Measurements from ENCODE around the gene MTRF1L. TPM values are rescaled to one million over a fixed set of nuclear protein-coding genes. Genes with fewer than 3 reads are reported as not detected.
A peak's percentile ranks its signal among the peaks of the same experiment; 100 is the strongest.

Gene MTRF1L
- total RNA-seq, 2 experiments from 2014 or later = 15.7 to 17.5 TPM

DNA sequence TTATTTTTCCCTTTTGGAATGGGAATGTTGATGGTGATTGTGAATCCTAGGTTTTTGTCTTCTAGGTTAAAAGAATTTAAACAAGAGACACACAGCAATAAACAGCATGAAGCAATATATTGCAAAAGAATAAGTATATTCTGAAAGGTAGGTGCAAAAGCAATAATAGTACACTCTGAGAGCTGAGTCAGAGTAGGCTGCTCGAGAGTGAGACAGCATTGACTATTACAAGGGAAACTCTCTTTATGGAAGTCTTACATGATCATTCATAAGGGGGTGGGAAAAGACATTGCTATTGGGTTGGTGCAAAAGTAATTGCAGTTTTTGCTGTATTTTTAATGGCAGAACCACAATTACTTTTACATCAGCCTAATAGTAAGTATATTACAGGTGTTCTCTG lies 44.7 kb downstream of the MTRF1L start:
- ChIA-PET POLR2A (no interaction called here), CTCF (no interaction called here)
- H3K27ac Mint-ChIP-seq = no peak overlapping the region
- H3K4me3 Mint-ChIP-seq = no peak overlapping the region
- no peaks in the 10 kb centered on the region for H3K4me1 Mint-ChIP-seq (ENCODE audit: low read depth)
- DNase-seq (no peak), ATAC-seq (no peak)
- peaks cover 9% of the 10 kb centered on the region for H3K27me3 Mint-ChIP-seq
- no peaks in the 10 kb centered on the region for H3K9me3 Mint-ChIP-seq
- no peaks in the 10 kb centered on the region for H3K36me3 Mint-ChIP-seq (ENCODE audit: low read depth)
- TF ChIP-seq, protein P1, sequence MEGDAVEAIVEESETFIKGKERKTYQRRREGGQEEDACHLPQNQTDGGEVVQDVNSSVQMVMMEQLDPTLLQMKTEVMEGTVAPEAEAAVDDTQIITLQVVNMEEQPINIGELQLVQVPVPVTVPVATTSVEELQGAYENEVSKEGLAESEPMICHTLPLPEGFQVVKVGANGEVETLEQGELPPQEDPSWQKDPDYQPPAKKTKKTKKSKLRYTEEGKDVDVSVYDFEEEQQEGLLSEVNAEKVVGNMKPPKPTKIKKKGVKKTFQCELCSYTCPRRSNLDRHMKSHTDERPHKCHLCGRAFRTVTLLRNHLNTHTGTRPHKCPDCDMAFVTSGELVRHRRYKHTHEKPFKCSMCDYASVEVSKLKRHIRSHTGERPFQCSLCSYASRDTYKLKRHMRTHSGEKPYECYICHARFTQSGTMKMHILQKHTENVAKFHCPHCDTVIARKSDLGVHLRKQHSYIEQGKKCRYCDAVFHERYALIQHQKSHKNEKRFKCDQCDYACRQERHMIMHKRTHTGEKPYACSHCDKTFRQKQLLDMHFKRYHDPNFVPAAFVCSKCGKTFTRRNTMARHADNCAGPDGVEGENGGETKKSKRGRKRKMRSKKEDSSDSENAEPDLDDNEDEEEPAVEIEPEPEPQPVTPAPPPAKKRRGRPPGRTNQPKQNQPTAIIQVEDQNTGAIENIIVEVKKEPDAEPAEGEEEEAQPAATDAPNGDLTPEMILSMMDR (IDR thresholded peaks at IDR 0.05) = no peak
- intact Hi-C loops (cut with micrococcal nuclease) = no loop called here

DNA sequence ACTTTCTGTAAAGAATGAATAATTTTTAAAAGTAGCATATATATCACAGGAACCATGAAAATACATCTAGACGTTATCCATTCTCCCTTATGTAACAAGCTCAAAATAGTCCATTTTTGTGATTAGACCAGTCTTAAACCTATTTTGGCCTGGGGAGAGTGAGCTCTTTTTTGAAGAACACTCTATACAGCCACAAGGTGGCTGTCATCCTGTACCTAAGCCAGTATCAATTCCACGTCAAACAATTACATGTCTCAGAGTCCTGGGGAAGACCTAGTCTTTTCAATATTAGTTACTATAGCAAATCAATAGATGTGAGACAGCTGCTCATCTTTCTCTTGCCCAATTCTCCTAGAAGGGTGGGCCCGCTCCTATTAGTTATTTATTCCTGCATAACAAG lies 48.1 kb downstream of the MTRF1L start:
- Mint-ChIP-seq H3K27ac (no peak overlapping the region), H3K4me1 (ENCODE audit: low read depth) (peaks cover 6% of the 10 kb centered on the region), H3K9me3 (no peaks in the 10 kb centered on the region), H3K27me3 (peaks cover 7% of the 10 kb centered on the region), H3K4me3 (no peak overlapping the region), H3K36me3 (ENCODE audit: low read depth) (no peaks in the 10 kb centered on the region)
- DNase-seq (no peak), ATAC-seq (no peak)
- intact Hi-C loops (cut with micrococcal nuclease) = loop anchor here (5.0 kb wide), 1 partner anchor 68 kb away; no protein-coding TSS in a partner anchor
- ChIA-PET CTCF (interaction anchor here (0.7 to 2.1 kb wide), 8 partner anchors 12 to 90 kb away, joined by 3 to 12 read pairs (median 4); no protein-coding TSS in a partner anchor), POLR2A (no interaction called here)
- TF ChIP-seq, protein P1 (IDR thresholded peaks at IDR 0.05) = no peak

DNA sequence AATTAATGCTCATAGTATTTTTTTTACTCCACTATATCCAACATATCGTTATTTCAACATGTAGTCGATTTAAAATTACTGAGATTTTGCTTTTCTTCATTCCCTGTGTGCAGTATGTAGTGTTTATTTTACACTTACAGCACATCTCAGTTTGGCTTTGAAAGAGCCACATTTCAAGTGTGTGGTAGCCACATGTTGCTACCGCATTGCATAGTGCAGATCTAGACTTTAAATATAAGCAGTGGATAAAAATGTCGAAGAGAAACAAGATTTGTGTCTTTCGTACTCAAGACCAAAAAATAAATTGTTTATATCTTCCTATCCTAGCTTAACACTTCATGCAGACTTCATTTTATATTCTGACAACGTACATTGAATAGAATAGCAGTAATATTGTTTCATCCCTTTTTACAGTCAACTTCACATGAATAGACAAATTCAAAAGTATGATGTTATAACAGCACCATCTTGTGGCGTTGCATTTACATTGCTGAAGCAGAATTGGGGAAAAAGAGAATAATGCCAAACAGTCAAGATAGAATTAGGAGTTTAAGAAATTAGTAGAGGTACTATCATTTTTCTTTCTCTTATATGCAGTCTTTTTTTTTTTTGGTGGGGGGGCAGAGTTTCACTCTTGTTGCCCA lies 49.5 kb downstream of the MTRF1L start:
- peaks cover 11% of the 10 kb centered on the region for H3K27me3 Mint-ChIP-seq
- no peak overlapping the region for H3K4me3 Mint-ChIP-seq
- ChIA-PET CTCF (interaction anchor here (1.1 to 2.1 kb wide), 2 partner anchors 11 to 88 kb away, joined by 4 to 12 read pairs; no protein-coding TSS in a partner anchor), POLR2A (no interaction called here)
- no peak overlapping the region for H3K27ac Mint-ChIP-seq
- peaks cover 9% of the 10 kb centered on the region for H3K4me1 Mint-ChIP-seq (ENCODE audit: low read depth)
- intact Hi-C loops (cut with micrococcal nuclease) = loop anchor here (5.0 kb wide), 1 partner anchor 69 kb away; no protein-coding TSS in a partner anchor
- H3K36me3 Mint-ChIP-seq (ENCODE audit: low read depth) = no peaks in the 10 kb centered on the region
- no peak for DNase-seq
- TF ChIP-seq, protein P1 (IDR thresholded peaks at IDR 0.05) = peak; percentile 62
- H3K9me3 Mint-ChIP-seq = no peaks in the 10 kb centered on the region
- no peak for ATAC-seq

DNA sequence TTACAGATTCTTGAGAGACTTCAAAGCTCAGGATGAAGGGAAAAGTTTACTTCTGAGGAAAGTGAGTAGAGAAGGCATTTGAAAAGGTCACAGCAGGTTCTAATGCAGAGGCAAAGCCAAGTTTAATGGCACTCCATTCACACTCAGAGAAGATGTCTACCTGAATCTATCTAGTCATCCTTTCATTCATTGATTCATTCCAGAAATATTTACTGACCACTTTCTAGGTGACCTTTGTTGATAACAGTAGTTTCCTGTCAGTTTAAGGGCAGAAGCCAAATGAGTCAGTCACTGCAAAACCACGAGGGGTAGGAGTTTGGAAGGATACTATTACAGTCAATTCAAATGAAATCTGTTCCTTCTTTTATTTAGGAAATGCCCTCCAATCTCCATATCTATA lies 50.5 kb downstream of the MTRF1L start:
- no peaks in the 10 kb centered on the region for H3K36me3 Mint-ChIP-seq (ENCODE audit: low read depth)
- no peak overlapping the region for H3K27ac Mint-ChIP-seq
- H3K27me3 Mint-ChIP-seq = peaks cover 16% of the 10 kb centered on the region
- peaks cover 12% of the 10 kb centered on the region for H3K4me1 Mint-ChIP-seq (ENCODE audit: low read depth)
- H3K9me3 Mint-ChIP-seq = no peaks in the 10 kb centered on the region
- H3K4me3 Mint-ChIP-seq = no peak overlapping the region
- intact Hi-C loops (cut with micrococcal nuclease) = loop anchor here (5.0 kb wide), 1 partner anchor 70 kb away; no protein-coding TSS in a partner anchor
- ATAC-seq (peak; percentile 70), DNase-seq (peak; percentile 12)
- ChIA-PET CTCF (no interaction called here), POLR2A (no interaction called here)
- TF ChIP-seq, protein P1 (IDR thresholded peaks at IDR 0.05) = no peak

DNA sequence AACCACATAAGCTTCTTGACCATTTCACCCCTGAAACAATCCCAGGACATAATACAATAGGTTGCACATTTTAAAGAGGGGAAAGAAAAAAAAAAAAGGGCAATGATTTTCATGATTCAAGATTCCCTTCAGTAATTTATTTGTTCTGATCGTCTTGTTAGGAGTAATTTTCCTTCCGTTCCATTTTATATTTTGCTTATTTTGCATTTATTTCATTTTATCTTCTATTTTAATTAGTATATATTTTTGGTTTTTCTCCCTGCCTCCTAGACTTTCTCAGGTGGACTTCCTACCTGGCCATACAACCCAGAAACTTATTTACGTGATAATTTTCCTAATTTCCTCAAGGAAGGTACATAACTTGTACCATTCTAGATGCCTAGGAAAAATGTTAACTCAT lies 52.3 kb downstream of the MTRF1L start:
- intact Hi-C loops (cut with micrococcal nuclease) = loop anchor here (5.0 kb wide), 1 partner anchor 72 kb away; no protein-coding TSS in a partner anchor

More for the DNA sequence above, 52.3 kb downstream of the MTRF1L start:
- no peaks in the 10 kb centered on the region for H3K36me3 Mint-ChIP-seq (ENCODE audit: low read depth)
- ATAC-seq (no peak), DNase-seq (no peak)
- no peaks in the 10 kb centered on the region for H3K9me3 Mint-ChIP-seq
- TF ChIP-seq, protein P1 (IDR thresholded peaks at IDR 0.05) = no peak
- H3K4me1 Mint-ChIP-seq (ENCODE audit: low read depth) = peaks cover 12% of the 10 kb centered on the region
- no peak overlapping the region for H3K27ac Mint-ChIP-seq
- H3K4me3 Mint-ChIP-seq = no peak overlapping the region
- POLR2A ChIA-PET = no interaction called here
- CTCF ChIA-PET = interaction anchor here (0.9 to 1.4 kb wide), 3 partner anchors 85 to 393 kb away, joined by 3 to 4 read pairs (median 3); no protein-coding TSS in a partner anchor
- H3K27me3 Mint-ChIP-seq = peaks cover 16% of the 10 kb centered on the region
